ENCODE measurements around the gene SDC4. TPM values are rescaled to one million over a fixed set of nuclear protein-coding genes. Genes with fewer than 3 reads are reported as not detected.

SDC4 gene
- total and polyA plus RNA-seq, 3 experiments from 2014 or later = 1.5 to 98.1 (median 91.3) TPM

DNA sequence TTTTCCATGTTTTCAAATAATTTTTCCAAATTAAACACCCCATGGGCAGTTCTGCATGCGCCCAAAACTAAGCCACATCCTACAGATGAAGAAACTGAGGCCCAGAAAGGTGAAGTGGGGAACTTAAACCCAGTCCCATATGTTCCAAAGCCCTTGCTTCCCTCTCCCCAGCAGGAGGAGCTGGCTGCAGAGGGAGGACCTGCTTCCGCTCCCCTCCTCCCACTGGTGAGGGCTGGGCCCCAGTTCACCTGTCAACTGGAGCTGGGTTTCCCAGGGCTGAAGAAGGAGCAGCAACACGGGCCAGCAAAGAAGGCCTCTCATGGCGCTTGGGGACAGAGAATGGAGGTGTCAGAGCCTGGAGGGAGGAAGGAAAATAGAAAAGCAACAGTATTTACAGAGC lies 43.0 kb downstream of the SDC4 start:
- Histone ChIP-seq H3K27me3 (ENCODE audit: insufficient read depth, low read length, poor library complexity, severe bottlenecking) (no peaks in the 10 kb centered on the region), H3K4me3 (ENCODE audit: low read length) (no peak overlapping the region), H3K9me3 (ENCODE audit: low read length) (no peaks in the 10 kb centered on the region), H3K27ac (ENCODE audit: low read depth, low read length) (no peak overlapping the region), H3K4me1 (ENCODE audit: insufficient read depth, low read length) (no peaks in the 10 kb centered on the region), H3K36me3 (ENCODE audit: insufficient read depth, low read length) (no peaks in the 10 kb centered on the region)
- ChIA-PET CTCF (interaction anchor here (1.0 to 3.3 kb wide), 2 partner anchors 13 to 19 kb away, joined by 3 to 26 read pairs; no protein-coding TSS in a partner anchor), POLR2A (no interaction called here)
- Mint-ChIP-seq H3K4me1 (peaks cover 0 to 5% (median 5%) of the 10 kb centered on the region in 3 donors), H3K4me3 (no peak overlapping the region), H3K27me3 (peaks cover 38 to 64% of the 10 kb centered on the region in 2 donors), H3K27ac (peak overlapping the region in 1 of 8 donors; percentile 83), H3K9me3 (no peaks in the 10 kb centered on the region), H3K36me3 (no peaks in the 10 kb centered on the region)
- DNase-seq = no peak

DNA sequence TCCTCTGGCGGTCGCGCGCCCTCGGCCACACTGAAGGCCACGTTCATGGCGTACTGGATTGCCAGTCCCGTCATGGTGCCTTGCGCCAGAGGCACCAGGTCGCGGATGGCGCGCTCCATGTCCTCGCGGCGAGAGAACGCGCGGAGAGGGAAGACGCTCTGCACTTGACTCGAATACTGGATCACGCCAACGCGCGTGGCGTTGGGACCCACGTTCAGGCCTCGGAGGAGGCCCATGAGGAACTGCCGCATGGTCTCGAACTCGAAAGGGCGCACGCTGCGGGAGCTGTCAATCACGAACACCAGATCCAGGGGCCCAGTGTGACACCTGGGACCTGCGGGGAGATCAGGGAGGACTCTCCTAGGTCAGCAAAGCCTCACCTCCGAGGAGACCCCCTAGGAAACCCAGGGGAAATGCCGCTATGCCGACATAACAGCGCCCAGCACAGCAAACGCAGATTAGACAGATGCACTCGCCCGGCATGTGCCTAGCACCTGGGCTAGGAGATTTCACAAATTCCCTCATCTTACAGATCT lies 43.7 kb downstream of the SDC4 start:
- Mint-ChIP-seq H3K4me1 (peaks cover 0 to 5% (median 5%) of the 10 kb centered on the region in 3 donors), H3K27ac (no peak overlapping the region), H3K36me3 (no peaks in the 10 kb centered on the region), H3K27me3 (peaks cover 32 to 58% of the 10 kb centered on the region in 2 donors), H3K4me3 (no peak overlapping the region), H3K9me3 (no peaks in the 10 kb centered on the region)
- no peak for DNase-seq
- H3K4me3 ChIP-seq (ENCODE audit: low read length) = no peak overlapping the region
- POLR2A ChIA-PET = no interaction called here
- H3K9me3 ChIP-seq (ENCODE audit: low read length) = no peaks in the 10 kb centered on the region
- no peaks in the 10 kb centered on the region for H3K4me1 ChIP-seq (ENCODE audit: insufficient read depth, low read length)
- no peak overlapping the region for H3K27ac ChIP-seq (ENCODE audit: low read depth, low read length)
- H3K27me3 ChIP-seq (ENCODE audit: insufficient read depth, low read length, poor library complexity, severe bottlenecking) = no peaks in the 10 kb centered on the region
- H3K36me3 ChIP-seq (ENCODE audit: insufficient read depth, low read length) = no peaks in the 10 kb centered on the region
- CTCF ChIA-PET = interaction anchor here (3.3 kb wide), 1 partner anchor 12 kb away, joined by 26 read pairs; no protein-coding TSS in a partner anchor

DNA sequence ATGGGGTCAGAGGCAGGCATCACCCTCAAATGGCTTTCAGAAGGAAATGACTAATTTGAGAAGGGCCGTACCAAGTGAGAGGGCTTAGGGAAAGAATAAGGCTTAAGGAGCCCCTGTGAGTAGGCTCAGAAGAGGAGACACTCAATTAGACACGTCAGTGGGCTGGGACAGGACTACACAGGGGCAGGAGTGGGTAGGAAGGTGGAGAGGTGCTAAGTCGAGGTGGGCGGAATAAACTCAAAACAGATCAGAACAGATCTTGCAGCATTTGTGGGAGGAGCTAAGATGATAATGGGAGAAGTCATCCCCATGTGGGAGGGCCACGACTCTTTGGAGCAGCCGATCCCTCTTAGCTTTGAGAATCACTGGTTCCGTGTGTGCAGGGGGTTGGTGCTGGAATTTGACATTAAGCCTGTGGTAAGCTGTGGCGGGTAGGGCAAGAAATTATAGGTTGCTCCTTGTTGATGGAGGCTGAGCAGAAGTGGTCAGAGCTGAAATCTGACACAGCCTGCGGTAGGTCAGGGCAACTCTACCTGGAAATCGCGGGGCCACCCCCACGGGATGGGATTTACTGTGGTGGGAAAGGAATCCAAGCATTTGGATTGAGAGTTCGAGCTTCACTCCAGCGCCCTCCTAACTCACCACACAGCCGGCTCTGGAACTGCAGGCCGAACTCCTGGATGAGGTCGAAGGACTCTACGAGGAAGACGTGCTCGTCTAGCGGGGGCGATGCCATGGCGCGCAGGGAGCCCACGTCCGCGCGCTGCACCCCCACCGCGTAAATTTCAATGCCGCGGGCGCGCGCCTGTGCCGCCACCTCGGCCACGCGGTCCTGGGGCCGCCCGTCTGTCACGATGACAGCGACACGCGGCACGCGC lies 44.4 kb downstream of the SDC4 start:
- Histone ChIP-seq H3K9me3 (ENCODE audit: low read length) (no peaks in the 10 kb centered on the region), H3K36me3 (ENCODE audit: insufficient read depth, low read length) (no peaks in the 10 kb centered on the region), H3K4me3 (ENCODE audit: low read length) (no peak overlapping the region), H3K27ac (ENCODE audit: low read depth, low read length) (no peak overlapping the region), H3K27me3 (ENCODE audit: insufficient read depth, low read length, poor library complexity, severe bottlenecking) (no peaks in the 10 kb centered on the region), H3K4me1 (ENCODE audit: insufficient read depth, low read length) (no peaks in the 10 kb centered on the region)
- ChIA-PET POLR2A (interaction anchor here (0.5 kb wide), 1 partner anchor 618 kb away, joined by 3 read pairs; no protein-coding TSS in a partner anchor), CTCF (interaction anchor here (2.1 to 3.3 kb wide), 2 partner anchors 11 to 70 kb away, joined by 6 to 26 read pairs; no protein-coding TSS in a partner anchor)
- no peak overlapping the region for H3K27ac Mint-ChIP-seq
- DNase-seq = no peak
- H3K4me1 Mint-ChIP-seq = peaks cover 0 to 5% (median 5%) of the 10 kb centered on the region in 3 donors
- H3K9me3 Mint-ChIP-seq = no peaks in the 10 kb centered on the region
- H3K4me3 Mint-ChIP-seq = no peak overlapping the region
- no peaks in the 10 kb centered on the region for H3K36me3 Mint-ChIP-seq
- H3K27me3 Mint-ChIP-seq = peaks cover 31 to 58% of the 10 kb centered on the region in 2 donors

DNA sequence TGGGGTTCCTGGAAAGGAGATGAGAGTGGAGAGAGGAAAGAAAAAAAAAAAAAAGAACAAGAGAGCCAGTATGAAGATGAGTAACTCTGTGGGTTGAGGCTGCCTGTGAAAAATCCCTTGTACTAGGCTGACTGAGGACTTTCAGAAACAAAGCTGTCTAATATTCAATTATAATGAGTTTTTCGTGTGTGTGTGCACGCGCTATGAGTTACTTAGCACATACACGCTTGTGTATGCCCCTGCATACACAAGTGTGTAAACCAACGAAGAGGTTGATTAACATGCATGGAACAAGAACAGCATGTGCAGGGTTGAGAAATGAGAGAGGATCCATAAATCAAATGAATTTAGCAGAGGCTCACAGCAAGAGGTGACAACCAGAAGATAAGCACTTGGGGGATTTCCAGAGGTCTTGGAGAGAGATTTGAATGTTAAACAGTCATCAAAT lies 46.4 kb downstream of the SDC4 start:
- no peaks in the 10 kb centered on the region for H3K9me3 Mint-ChIP-seq
- no peaks in the 10 kb centered on the region for H3K36me3 ChIP-seq (ENCODE audit: insufficient read depth, low read length)
- H3K4me1 Mint-ChIP-seq = peaks cover 0 to 5% (median 5%) of the 10 kb centered on the region in 3 donors
- no peak overlapping the region for H3K27ac Mint-ChIP-seq
- no peaks in the 10 kb centered on the region for H3K36me3 Mint-ChIP-seq
- H3K4me3 Mint-ChIP-seq = no peak overlapping the region
- no peaks in the 10 kb centered on the region for H3K9me3 ChIP-seq (ENCODE audit: low read length)
- ChIA-PET POLR2A (no interaction called here), CTCF (interaction anchor here (0.9 to 2.1 kb wide), 6 partner anchors 9 to 469 kb away, joined by 3 to 7 read pairs (median 4); no protein-coding TSS in a partner anchor)
- no peak for DNase-seq
- no peak overlapping the region for H3K4me3 ChIP-seq (ENCODE audit: low read length)
- H3K27me3 ChIP-seq (ENCODE audit: insufficient read depth, low read length, poor library complexity, severe bottlenecking) = no peaks in the 10 kb centered on the region
- no peaks in the 10 kb centered on the region for H3K4me1 ChIP-seq (ENCODE audit: insufficient read depth, low read length)
- peaks cover 30 to 57% of the 10 kb centered on the region in 2 donors for H3K27me3 Mint-ChIP-seq
- H3K27ac ChIP-seq (ENCODE audit: low read depth, low read length) = no peak overlapping the region

DNA sequence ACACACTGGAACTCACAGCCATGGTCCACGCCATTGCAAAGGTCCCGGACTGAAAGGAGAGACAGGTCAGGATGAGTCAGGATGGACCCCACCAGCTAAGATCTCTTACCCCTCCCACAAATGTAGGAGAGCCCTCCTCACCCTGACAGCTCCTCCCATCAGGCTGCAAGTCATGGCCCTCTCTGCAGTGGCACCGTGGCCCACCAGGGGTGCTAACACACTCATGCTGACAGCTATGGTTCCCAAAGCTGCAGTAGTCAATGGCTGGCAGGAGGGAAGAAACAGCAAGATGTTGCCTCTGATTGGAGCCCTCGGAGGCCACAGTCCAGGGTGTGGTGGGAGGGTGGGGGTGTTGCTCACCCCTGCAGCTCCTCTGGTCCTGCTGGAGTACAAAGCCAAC lies 47.3 kb downstream of the SDC4 start:
- ChIA-PET CTCF (interaction anchor here (1.1 to 2.2 kb wide), 4 partner anchors 8 to 136 kb away, joined by 3 to 7 read pairs (median 6); no protein-coding TSS in a partner anchor), POLR2A (no interaction called here)
- H3K27ac Mint-ChIP-seq = no peak overlapping the region

DNA sequence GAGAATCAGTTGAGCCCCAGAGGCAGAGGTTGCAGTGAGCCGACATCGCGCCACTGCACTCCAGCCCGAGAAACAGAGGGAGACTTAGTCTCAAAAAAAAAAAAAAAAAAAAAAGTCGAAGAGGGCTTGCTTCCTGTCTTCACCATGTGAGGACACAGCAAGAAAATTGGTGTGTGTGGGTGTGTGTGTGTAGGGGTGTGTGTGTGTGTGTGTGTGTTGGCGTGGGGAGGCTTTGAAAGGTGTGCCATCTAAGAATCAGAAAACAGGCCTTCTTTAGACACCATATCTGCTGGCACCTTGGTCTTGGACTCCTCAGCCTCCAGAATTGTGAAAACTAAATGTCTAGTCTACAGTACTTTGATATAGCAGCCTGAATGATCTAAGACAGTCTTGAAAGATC lies 48.4 kb downstream of the SDC4 start:
- ChIA-PET POLR2A (no interaction called here), CTCF (interaction anchor here (2.2 kb wide), 1 partner anchor 9 kb away, joined by 7 read pairs; no protein-coding TSS in a partner anchor)
- Histone ChIP-seq H3K9me3 (ENCODE audit: low read length) (no peaks in the 10 kb centered on the region), H3K36me3 (ENCODE audit: insufficient read depth, low read length) (no peaks in the 10 kb centered on the region), H3K4me3 (ENCODE audit: low read length) (no peak overlapping the region), H3K4me1 (ENCODE audit: insufficient read depth, low read length) (no peaks in the 10 kb centered on the region), H3K27ac (ENCODE audit: low read depth, low read length) (no peak overlapping the region), H3K27me3 (ENCODE audit: insufficient read depth, low read length, poor library complexity, severe bottlenecking) (no peaks in the 10 kb centered on the region)
- DNase-seq = no peak
- Mint-ChIP-seq H3K27ac (no peak overlapping the region), H3K27me3 (peaks cover 39 to 55% of the 10 kb centered on the region in 2 donors), H3K36me3 (no peaks in the 10 kb centered on the region), H3K4me1 (peaks cover 0 to 5% (median 3%) of the 10 kb centered on the region in 3 donors), H3K4me3 (no peak overlapping the region), H3K9me3 (no peaks in the 10 kb centered on the region)

More for the DNA sequence above, 47.3 kb downstream of the SDC4 start:
- H3K4me3 Mint-ChIP-seq = no peak overlapping the region
- Histone ChIP-seq H3K9me3 (ENCODE audit: low read length) (no peaks in the 10 kb centered on the region), H3K36me3 (ENCODE audit: insufficient read depth, low read length) (no peaks in the 10 kb centered on the region), H3K27me3 (ENCODE audit: insufficient read depth, low read length, poor library complexity, severe bottlenecking) (no peaks in the 10 kb centered on the region), H3K4me3 (ENCODE audit: low read length) (no peak overlapping the region), H3K27ac (ENCODE audit: low read depth, low read length) (no peak overlapping the region), H3K4me1 (ENCODE audit: insufficient read depth, low read length) (no peaks in the 10 kb centered on the region)
- no peaks in the 10 kb centered on the region for H3K36me3 Mint-ChIP-seq
- peaks cover 0 to 5% (median 5%) of the 10 kb centered on the region in 3 donors for H3K4me1 Mint-ChIP-seq
- peaks cover 35 to 60% of the 10 kb centered on the region in 2 donors for H3K27me3 Mint-ChIP-seq
- no peaks in the 10 kb centered on the region for H3K9me3 Mint-ChIP-seq
- no peak for DNase-seq

DNA sequence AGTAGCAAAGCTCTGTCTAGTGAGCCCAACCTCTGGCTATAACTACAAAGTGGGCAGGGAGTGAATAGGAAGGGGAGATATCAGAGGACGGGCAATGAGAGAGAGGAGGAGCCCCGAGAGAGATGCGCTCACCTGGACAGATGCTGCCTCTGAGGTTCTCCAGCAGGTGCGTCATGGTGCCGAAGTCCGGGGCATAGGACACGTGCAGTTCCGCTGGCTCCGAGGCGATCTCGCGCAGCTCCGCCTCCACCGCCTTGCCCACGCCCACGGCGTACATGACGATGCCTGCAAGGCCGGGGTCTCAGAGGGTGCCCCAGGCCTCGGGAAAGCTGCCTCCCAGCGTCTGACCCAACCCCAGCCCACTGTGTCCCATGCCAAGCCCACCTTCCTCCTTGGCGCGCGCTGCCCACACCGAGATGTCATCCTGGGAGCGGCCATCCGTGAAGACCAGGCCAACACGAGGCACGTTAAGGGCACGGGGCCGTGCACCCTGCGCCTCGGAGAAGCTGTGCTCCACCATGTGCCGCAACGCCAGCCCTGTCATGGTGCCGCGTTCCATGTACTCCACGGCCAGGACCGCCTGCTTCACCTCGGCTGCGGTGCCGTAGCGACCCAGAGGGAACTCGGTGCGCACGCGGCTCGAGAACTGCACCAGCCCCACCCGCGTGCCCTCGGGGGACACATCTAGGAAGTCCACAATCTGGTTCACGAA lies 50.3 kb downstream of the SDC4 start:
- H3K4me1 ChIP-seq (ENCODE audit: insufficient read depth, low read length) = peaks cover 5% of the 10 kb centered on the region

More for the DNA sequence above, 50.3 kb downstream of the SDC4 start:
- H3K27ac Mint-ChIP-seq = no peak overlapping the region
- peaks cover 35 to 48% of the 10 kb centered on the region in 2 donors for H3K27me3 Mint-ChIP-seq
- H3K4me1 Mint-ChIP-seq = peaks cover 6 to 10% (median 7%) of the 10 kb centered on the region in 3 donors
- H3K27me3 ChIP-seq (ENCODE audit: insufficient read depth, low read length, poor library complexity, severe bottlenecking) = peaks cover 7% of the 10 kb centered on the region
- CTCF ChIA-PET = no interaction called here
- POLR2A ChIA-PET = no interaction called here
- no peaks in the 10 kb centered on the region for H3K36me3 Mint-ChIP-seq
- H3K36me3 ChIP-seq (ENCODE audit: insufficient read depth, low read length) = no peaks in the 10 kb centered on the region
- H3K4me3 ChIP-seq (ENCODE audit: low read length) = no peak overlapping the region
- H3K27ac ChIP-seq (ENCODE audit: low read depth, low read length) = no peak overlapping the region
- H3K9me3 ChIP-seq (ENCODE audit: low read length) = no peaks in the 10 kb centered on the region
- H3K4me3 Mint-ChIP-seq = no peak overlapping the region
- no peaks in the 10 kb centered on the region for H3K9me3 Mint-ChIP-seq
- DNase-seq = no peak

All from CD8-positive, alpha-beta memory T cell (primary cell).